H1 (cell line): ENCODE results near the gene GALP. TPM values are rescaled to one million over a fixed set of nuclear protein-coding genes. Genes with fewer than 3 reads are reported as not detected.

Experiments
- CTCF ChIA-PET: fragments of 300-600 bp; sonication (Branson Sonifier 250); formaldehyde crosslinking; loops from one replicate; lab custom pipeline; 2021; ENCODE audit not compliant: partially characterized antibody; lab: Charles Lee
- POLR2A ChIA-PET: fragments of 300-600 bp; sonication (Branson Sonifier 250); formaldehyde crosslinking; loops from one replicate; lab custom pipeline; 2021; ENCODE audit warnings: inconsistent platforms; ENCODE audit not compliant: partially characterized antibody; lab: Charles Lee
- DNase-seq, 2 experiments: peaks; one replicate each; pipeline versions ENCODE4 v3.0.0 to v3.0.0-alpha.2; 2010 to 2022; ENCODE audit warnings: low spot score in 2 of 2, low read depth in 1 of 2, mixed read lengths in 1 of 2
- FAIRE-seq: peaks from 2 replicates; lab custom pipeline; 2011; peaks lifted over from hg19 to GRCh38; lab: Jason Lieb, UNC
- H2AFZ ChIP-seq: 2 replicates; pipeline ENCODE4 v1.8.1; 2012; ENCODE audit warnings: low read length, inconsistent platforms
- H2AK5ac ChIP-seq: 2 replicates; pipeline ENCODE4 v1.6.1; 2013; ENCODE audit warnings: low read depth, low read length
- H2BK120ac ChIP-seq: replicated peaks from 2 replicates; pipeline ENCODE3; 2013; ENCODE audit warnings: low read depth, low read length, inconsistent platforms
- H2BK12ac ChIP-seq: 2 replicates; pipeline ENCODE4 v1.6.1; 2013; ENCODE audit warnings: low read depth, low read length
- H2BK15ac ChIP-seq: 2 replicates; pipeline ENCODE4 v1.6.1; 2013; ENCODE audit warnings: low read length
- H2BK20ac ChIP-seq: 2 replicates; pipeline ENCODE4 v1.6.1; 2013; ENCODE audit warnings: low read length
- H2BK5ac ChIP-seq: 2 replicates; pipeline ENCODE4 v1.6.1; 2013; ENCODE audit warnings: low read depth, low read length
- H3K14ac ChIP-seq: 2 replicates; pipeline ENCODE4 v1.6.1; 2013; ENCODE audit warnings: inconsistent platforms; ENCODE audit not compliant: insufficient read length
- H3K18ac ChIP-seq: 2 replicates; pipeline ENCODE4 v1.6.1; 2013; ENCODE audit warnings: low read length; ENCODE audit errors: extremely low read depth
- H3K23ac ChIP-seq: 2 replicates; pipeline ENCODE4 v1.6.1; 2013; ENCODE audit warnings: inconsistent platforms; ENCODE audit not compliant: insufficient read length
- H3K23me2 ChIP-seq: 2 replicates; pipeline ENCODE4 v1.6.1; 2013; ENCODE audit warnings: low read depth, low read length
- H3K27ac ChIP-seq: 2 replicates; pipeline ENCODE4 v1.6.1; 2011; ENCODE audit warnings: low read depth, low read length, inconsistent platforms
- H3K27me3 ChIP-seq, 4 experiments: replicated peaks in 1 of 4; 1 replicate in 1 of 4; 2 replicates in 3 of 4; pipeline versions ENCODE4 v1.6.1 to v1.8.1; 2011 to 2013; ENCODE audit warnings: low read length in 3 of 4, mild to moderate bottlenecking in 3 of 4, inconsistent platforms in 2 of 4, mixed read lengths in 2 of 4, moderate library complexity in 1 of 4; ENCODE audit not compliant: control insufficient read depth in 3 of 4, insufficient read depth in 3 of 4; ENCODE audit errors: extremely low read depth in 1 of 4
- H3K36me3 ChIP-seq, 4 experiments: 2 replicates each; pipeline versions ENCODE4 v1.6.1 to v1.8.1; 2011 to 2013; ENCODE audit warnings: mild to moderate bottlenecking in 4 of 4, low read length in 3 of 4, moderate library complexity in 2 of 4, control low read depth in 1 of 4, inconsistent platforms in 1 of 4; ENCODE audit not compliant: insufficient read depth in 4 of 4, control insufficient read depth in 2 of 4
- H3K4ac ChIP-seq: replicated peaks from 2 replicates; pipeline ENCODE3; 2013; ENCODE audit warnings: low read length, low read depth, mixed read lengths, inconsistent platforms; ENCODE audit not compliant: insufficient read length
- H3K4me1 ChIP-seq, 4 experiments: replicated peaks in 1 of 4; 1 replicate in 1 of 4; 2 replicates in 3 of 4; pipeline versions ENCODE4 v1.6.1 to v1.8.1; 2011 to 2013; ENCODE audit warnings: low read length in 3 of 4, inconsistent platforms in 2 of 4, mixed read lengths in 1 of 4; ENCODE audit not compliant: insufficient read depth in 4 of 4, control insufficient read depth in 3 of 4
- H3K4me2 ChIP-seq, 2 experiments: 2 replicates each; pipeline versions ENCODE4 v1.6.1 to v1.8.1; 2011 to 2013; ENCODE audit warnings: low read depth in 2 of 2, low read length in 2 of 2, control low read depth in 1 of 2, inconsistent platforms in 1 of 2, mild to moderate bottlenecking in 1 of 2; ENCODE audit not compliant: insufficient read depth in 1 of 2
- H3K4me3 ChIP-seq, 4 experiments: fragments of 200-600, 300-600 bp in 1 of 4; sonication (generic), shearing (Covaris generic), sonication (Bioruptor Twin) in 1 of 4; 2 replicates each; pipeline versions ENCODE4 v1.5.1 to v1.8.1; 2011 to 2016; ENCODE audit warnings: low read length in 4 of 4, low read depth in 3 of 4, control low read depth in 2 of 4, inconsistent platforms in 2 of 4, mild to moderate bottlenecking in 2 of 4, mixed read lengths in 1 of 4, moderate library complexity in 1 of 4; ENCODE audit not compliant: insufficient read depth in 2 of 4; ENCODE audit errors: extremely low read depth in 1 of 4
- H3K56ac ChIP-seq: replicated peaks from 2 replicates; pipeline ENCODE3; 2013; ENCODE audit warnings: low read depth, mild to moderate bottlenecking, mixed read lengths, low read length, inconsistent platforms; ENCODE audit not compliant: insufficient read length
- H3K79me1 ChIP-seq: 2 replicates; pipeline ENCODE4 v1.6.1; 2013; ENCODE audit warnings: low read depth, low read length, control low read depth
- H3K79me2 ChIP-seq, 2 experiments: 2 replicates each; pipeline versions ENCODE4 v1.6.1 to v1.8.1; 2012 to 2013; ENCODE audit warnings: low read length in 2 of 2, mild to moderate bottlenecking in 2 of 2, inconsistent platforms in 1 of 2; ENCODE audit not compliant: insufficient read depth in 2 of 2, control insufficient read depth in 1 of 2
- H3K9ac ChIP-seq, 4 experiments: replicated peaks in 1 of 4; 1 replicate in 1 of 4; 2 replicates in 3 of 4; pipeline versions ENCODE4 v1.6.1 to v1.8.1; 2011 to 2013; ENCODE audit warnings: low read depth in 3 of 4, low read length in 3 of 4, control low read depth in 2 of 4, mild to moderate bottlenecking in 2 of 4, moderate library complexity in 2 of 4, inconsistent platforms in 1 of 4; ENCODE audit errors: extremely low read depth in 1 of 4
- H3K9me3 ChIP-seq, 2 experiments: 2 replicates each; pipeline versions ENCODE4 v1.6.1 to v1.8.1; 2012 to 2013; ENCODE audit warnings: mild to moderate bottlenecking in 2 of 2, moderate library complexity in 2 of 2, control low read depth in 1 of 2, inconsistent platforms in 1 of 2, low read depth in 1 of 2, low read length in 1 of 2, mixed read lengths in 1 of 2; ENCODE audit not compliant: insufficient read depth in 2 of 2
- H4K20me1 ChIP-seq, 2 experiments: replicated peaks in 1 of 2; 2 replicates each; pipeline versions ENCODE3 to v1.8.1; 2011 to 2013; ENCODE audit warnings: inconsistent platforms in 2 of 2, low read length in 2 of 2, mild to moderate bottlenecking in 1 of 2; ENCODE audit not compliant: insufficient read depth in 2 of 2, control insufficient read depth in 1 of 2
- H4K5ac ChIP-seq: 2 replicates; pipeline ENCODE4 v1.6.1; 2013; ENCODE audit warnings: low read length, low read depth, mixed read lengths, inconsistent platforms; ENCODE audit not compliant: insufficient read length
- H4K8ac ChIP-seq: 2 replicates; pipeline ENCODE4 v1.8.0; 2013; ENCODE audit warnings: mild to moderate bottlenecking, moderate library complexity, low read length, inconsistent platforms; ENCODE audit not compliant: insufficient read depth; ENCODE audit errors: extremely low read depth
- H4K91ac ChIP-seq: replicated peaks from 2 replicates; pipeline ENCODE3; 2013; ENCODE audit warnings: low read length, mixed read lengths, inconsistent platforms; ENCODE audit not compliant: insufficient read length
- BRCA1 ChIP-seq: IDR thresholded peaks from 2 replicates; pipeline ENCODE4 v1.6.1; 2012; ENCODE audit warnings: low read depth, low read length, improper control_type of control experiment
- CHD1 ChIP-seq: IDR thresholded peaks from 2 replicates; pipeline ENCODE4 v1.6.1; 2012; ENCODE audit warnings: low read depth, low read length, improper control_type of control experiment
- FOSL1 ChIP-seq: IDR thresholded peaks from 2 replicates; pipeline ENCODE4 v1.6.1; 2011; ENCODE audit warnings: mild to moderate bottlenecking, low read depth, low read length, moderate library complexity; ENCODE audit not compliant: insufficient read depth
- HDAC6 ChIP-seq: IDR thresholded peaks from one replicate; pipeline ENCODE4 v1.7.1; 2012; ENCODE audit warnings: low read depth, mild to moderate bottlenecking, inconsistent platforms, low read length, moderate library complexity
- SIN3A ChIP-seq, 2 experiments: IDR thresholded peaks in 1 of 2; conservative IDR thresholded peaks in 1 of 2; 2 replicates each; pipeline ENCODE4 v1.6.1; 2011 to 2012; ENCODE audit warnings: low read length in 2 of 2, improper control_type of control experiment in 1 of 2, low read depth in 1 of 2, mild to moderate bottlenecking in 1 of 2
- SP1 ChIP-seq: IDR thresholded peaks from 2 replicates; pipeline ENCODE4 v1.6.1; 2011; ENCODE audit warnings: low read depth, low read length
- SRF ChIP-seq: IDR thresholded peaks from 2 replicates; pipeline ENCODE4 v1.6.1; 2011; ENCODE audit warnings: mild to moderate bottlenecking, low read depth, low read length, moderate library complexity
- WGBS, 2 experiments: shearing (Covaris generic) in 1 of 2; methylation state at CpG; one replicate each; pipeline versions ENCODE4 v1.1.6 to v1.1.7; 2013 to 2015; ENCODE audit warnings: low lambda C conversion rate in 2 of 2, mixed read lengths in 2 of 2, inconsistent platforms in 1 of 2, low coverage in 1 of 2, missing lambda C conversion rate in 1 of 2; ENCODE audit not compliant: insufficient replicate concordance in 2 of 2, insufficient coverage in 1 of 2, insufficient read length in 1 of 2; ENCODE audit errors: extremely low coverage in 1 of 2, missing lambda C conversion rate in 1 of 2; 5-methylcytosine and 5-hydroxymethylcytosine counted together
- polyA plus RNA-seq, 7 experiments: library from polyadenylated mRNA; depleted of rRNA in 3 of 7; stranded (reverse) in 5 of 7; unstranded in 2 of 7; fragments of >200 nt in 5 of 7; fragments of 200-250 nt in 2 of 7; gene quantifications; 1 replicate in 5 of 7; 2 replicates in 1 of 7; 4 replicates in 1 of 7; pipeline versions ENCODE4 v1.2.1 to v1.2.3, GENCODE V29; 2011 to 2013; ENCODE audit warnings: missing spikeins in 2 of 7, mixed read lengths in 2 of 7
- total RNA-seq: library from RNA; stranded (reverse); fragmentation: NEBNext Ultra II Directional; extraction: Animal tissue kit (Norgen Biotek cat#: 25700); gene quantifications from 2 replicates; pipeline ENCODE4 v1.2.1, GENCODE V29; 2021

Gene GALP
- total and polyA plus RNA-seq, 2 of the 8 experiments (the other 6 are each of a cell fraction or from before 2014, with no cell fraction given): 0.14 TPM; not detected in 1

- H2BK12ac ChIP-seq: no peak overlapping the region
- H4K5ac ChIP-seq: no peak overlapping the region
- no peak overlapping the region for H3K56ac ChIP-seq
- peak overlapping the region; percentile 1; the same call in 1 of the 2 replicates for H4K8ac ChIP-seq
- peak overlapping the region; percentile 36; the same call in 1 of the 2 replicates for H2AFZ ChIP-seq
- H3K18ac ChIP-seq: no peak overlapping the region
- no peaks in the 10 kb centered on the region for H3K36me3 ChIP-seq
- no peaks in the 10 kb centered on the region for H3K79me2 ChIP-seq
- no peak overlapping the region for H2BK20ac ChIP-seq
- H3K23me2 ChIP-seq: no peaks in the 10 kb centered on the region; the same call in 1 of the 2 replicates
- H3K9ac ChIP-seq: no peak overlapping the region
- no peak overlapping the region for H2AK5ac ChIP-seq
- no peak overlapping the region for H3K4me2 ChIP-seq
- H3K23ac ChIP-seq: no peak overlapping the region
- TF ChIP-seq FOSL1: no peak
- no peak for TF ChIP-seq SIN3A (conservative IDR thresholded peaks at IDR 0.05 in 1 of 2, IDR thresholded peaks at IDR 0.05 in 1 of 2; ENCODE audit: low read depth in 1 of 2, low read length in 2 of 2)
- TF ChIP-seq HDAC6: no peak
- TF ChIP-seq SP1: no peak
- TF ChIP-seq CHD1: no peak
- no peak for TF ChIP-seq BRCA1
- no peak for TF ChIP-seq SRF
- H4K91ac ChIP-seq: no peak overlapping the region
- H2BK120ac ChIP-seq: no peak overlapping the region
- H3K27me3 ChIP-seq: no peaks in the 10 kb centered on the region
- peaks cover 3 to 12% (median 6%) of the 10 kb centered on the region in 4 experiments for H3K4me1 ChIP-seq
- no peaks in the 10 kb centered on the region for H3K9me3 ChIP-seq
- no peak for DNase-seq
- POLR2A ChIA-PET: interaction anchor here (0.6 to 1.2 kb wide), 3 partner anchors 11 to 182 kb away, joined by 3 to 5 read pairs (median 3); partner anchors contain the start of gene ZNF787
- H4K20me1 ChIP-seq: no peaks in the 10 kb centered on the region
- H2BK15ac ChIP-seq: no peak overlapping the region
- no peak for FAIRE-seq
- CTCF ChIA-PET: interaction anchor here (0.7 to 1.6 kb wide), 4 partner anchors 22 to 89 kb away, joined by 3 to 8 read pairs (median 3); no protein-coding TSS in a partner anchor
- no peak overlapping the region for H3K14ac ChIP-seq
- no peak overlapping the region for H2BK5ac ChIP-seq
- no peaks in the 10 kb centered on the region for H3K79me1 ChIP-seq
- no peak overlapping the region for H3K4ac ChIP-seq
- 84% methylated on average over 14 of the region's 14 CpGs; no CpG with 5 or more reads in 1 of the 2 experiments for WGBS, 2 experiments
- H3K27ac ChIP-seq: no peak overlapping the region
- no peak overlapping the region for H3K4me3 ChIP-seq
These were observed 43.4 kb upstream of the GALP start for GRCh38 chr19:56132316-56132822.
